Activated CD4-positive, alpha-beta T cell treated with anti-CD3 and anti-CD28 coated beads, Interleukin-2, amount 50 U/mL, for 4 hours (primary cell): ENCODE results near the gene UCP3.

Experiments used
- DNase-seq, 2 experiments: peaks; one replicate each; pipeline ENCODE4 v3.0.0-alpha.2; 2020

The UCP3 gene, protein sequence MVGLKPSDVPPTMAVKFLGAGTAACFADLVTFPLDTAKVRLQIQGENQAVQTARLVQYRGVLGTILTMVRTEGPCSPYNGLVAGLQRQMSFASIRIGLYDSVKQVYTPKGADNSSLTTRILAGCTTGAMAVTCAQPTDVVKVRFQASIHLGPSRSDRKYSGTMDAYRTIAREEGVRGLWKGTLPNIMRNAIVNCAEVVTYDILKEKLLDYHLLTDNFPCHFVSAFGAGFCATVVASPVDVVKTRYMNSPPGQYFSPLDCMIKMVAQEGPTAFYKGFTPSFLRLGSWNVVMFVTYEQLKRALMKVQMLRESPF

DNA sequence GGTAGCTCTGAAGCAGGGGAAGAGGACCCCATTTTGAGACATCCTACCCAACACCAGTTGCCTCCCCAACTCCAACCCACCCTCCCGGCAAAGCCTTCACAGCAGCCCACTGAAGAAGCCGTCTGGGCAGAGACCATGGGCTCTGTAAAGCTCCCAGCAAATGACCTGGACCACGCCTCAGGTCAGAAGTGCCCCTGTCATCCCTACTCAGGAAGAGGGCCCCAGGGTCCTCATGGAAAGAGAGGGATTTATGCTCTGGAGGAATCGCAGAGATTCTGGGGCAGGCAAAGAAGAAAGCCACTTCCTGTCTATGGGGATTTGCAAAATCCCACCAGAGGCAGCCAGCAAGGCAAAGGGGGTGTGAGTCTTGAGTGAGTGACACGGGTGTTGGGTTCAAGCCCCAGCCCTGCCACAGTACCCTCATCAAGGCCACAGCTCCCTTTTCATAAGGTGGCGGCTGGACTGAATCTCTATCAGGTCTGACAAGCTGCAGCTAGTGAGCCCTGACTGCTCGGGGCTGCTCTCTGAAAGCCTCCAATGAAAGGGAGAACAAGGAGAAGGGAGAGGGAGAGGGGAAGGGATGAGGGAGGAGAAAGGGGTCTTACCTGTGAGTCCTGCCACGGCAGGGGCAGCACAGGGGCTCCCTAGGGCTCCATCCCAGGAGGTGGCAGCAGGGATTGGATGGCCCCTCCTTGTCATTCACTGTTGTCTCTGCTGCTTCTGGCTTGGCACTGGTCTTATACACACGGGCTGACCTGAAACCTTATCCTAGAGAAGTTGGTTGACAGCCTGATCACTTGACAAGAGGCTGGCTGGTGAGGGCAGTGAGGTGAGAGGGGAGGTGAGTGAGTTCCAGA is at the start of gene UCP3:
UCP3 (minus strand) TSS at position 713 of the 857 bp plus-strand sequence. CDS start 2,043 bp downstream, outside the sequence.
- no peak for DNase-seq

DNA sequence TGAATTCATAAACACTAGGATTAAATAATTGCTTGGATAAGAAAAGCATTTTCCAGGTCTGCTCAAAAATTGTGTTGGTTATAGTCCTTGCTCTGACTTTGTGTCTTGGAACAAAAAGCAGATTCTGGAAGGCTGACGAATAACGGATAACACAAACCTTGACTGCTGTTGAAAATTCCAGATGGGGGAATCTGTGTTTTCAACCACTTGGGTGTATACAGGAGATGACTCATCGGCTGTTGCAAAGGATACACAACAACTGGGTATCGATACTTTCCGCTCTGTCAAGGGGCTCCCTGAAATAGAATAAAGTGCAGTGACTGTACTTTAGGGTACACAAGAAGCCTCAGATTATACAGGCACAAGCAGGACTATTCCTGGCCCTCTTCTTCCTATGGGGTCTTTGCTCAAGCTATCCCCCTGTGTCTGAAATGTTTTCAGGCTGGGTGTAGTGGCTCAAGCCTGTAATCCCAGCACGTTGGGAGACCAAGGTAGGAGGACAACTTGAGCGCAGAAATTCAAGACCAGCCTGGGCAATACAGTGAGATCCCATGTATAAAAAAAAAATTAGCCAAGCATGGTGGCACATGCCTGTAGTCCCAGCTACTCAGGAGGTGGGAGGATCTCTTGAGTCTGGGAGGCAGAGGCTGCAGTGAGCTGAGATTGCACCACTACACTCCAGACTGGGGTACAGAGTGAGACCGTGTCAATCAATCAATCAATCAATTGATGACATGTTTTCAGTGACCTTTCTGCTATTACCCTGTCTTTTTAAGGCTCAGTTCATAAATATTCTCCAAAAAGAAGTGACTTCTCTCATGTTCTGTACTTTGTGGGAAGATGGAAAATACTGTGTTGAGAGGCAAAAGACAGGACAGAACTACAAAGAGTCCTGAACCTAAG is 48.6 kb upstream of the UCP3 start:
- DNase-seq = no peak

DNA sequence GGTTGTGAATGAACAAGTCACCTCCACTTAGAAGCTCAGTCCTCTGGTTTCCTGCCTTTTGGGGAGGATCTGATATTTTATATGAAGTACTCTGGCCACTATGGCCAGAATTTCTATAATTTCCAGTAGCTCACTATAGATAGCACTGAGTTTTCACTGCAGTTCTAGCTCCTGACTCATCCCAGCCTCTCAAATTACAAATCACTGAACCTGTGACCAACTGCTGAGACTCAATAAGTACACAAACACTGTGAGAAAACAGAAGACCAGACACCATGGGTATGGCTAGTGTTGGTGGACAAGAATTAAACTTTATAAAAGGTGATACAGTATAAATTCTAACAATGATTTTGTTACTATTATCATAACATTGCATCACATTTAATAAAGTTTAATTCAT is 47.1 kb upstream of the UCP3 start:
- no peak for DNase-seq

DNA sequence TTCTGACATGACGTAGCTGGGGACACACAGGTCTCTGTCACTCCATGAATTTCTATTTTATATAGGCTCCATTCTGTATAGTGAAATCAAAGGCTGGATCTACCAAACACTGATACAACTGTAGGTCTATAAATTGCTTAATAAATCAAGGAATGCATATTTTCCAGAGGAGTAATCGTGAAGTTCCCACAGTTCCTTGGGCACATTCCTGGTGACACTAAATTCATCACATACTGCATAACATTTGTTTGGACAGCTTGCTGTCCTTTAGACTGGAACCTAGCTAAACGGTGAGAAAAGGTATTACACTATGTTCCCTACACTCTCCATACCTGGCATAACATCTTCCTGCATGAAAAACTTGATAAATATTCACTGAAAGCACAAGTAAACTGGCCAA is 41.6 kb upstream of the UCP3 start:
- no peak for DNase-seq

DNA sequence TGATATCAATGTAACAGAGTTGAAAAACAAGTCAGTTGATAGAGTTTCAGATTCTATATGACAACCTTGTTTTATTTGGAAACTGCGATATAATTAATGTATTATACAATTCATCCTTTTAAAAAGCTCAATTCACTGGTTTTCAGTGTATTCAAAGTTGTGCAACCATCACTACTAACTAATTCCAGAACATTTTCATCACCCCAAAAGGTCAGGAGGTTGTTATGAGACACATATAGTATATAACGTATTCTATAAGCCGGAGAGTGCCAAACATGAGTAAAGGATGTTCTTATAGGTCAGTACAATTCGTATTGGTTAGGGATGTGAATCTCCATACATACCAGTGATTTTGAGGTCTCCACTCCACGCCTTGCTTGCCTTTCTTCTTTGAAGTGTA is 40.1 kb upstream of the UCP3 start:
- no peak for DNase-seq

DNA sequence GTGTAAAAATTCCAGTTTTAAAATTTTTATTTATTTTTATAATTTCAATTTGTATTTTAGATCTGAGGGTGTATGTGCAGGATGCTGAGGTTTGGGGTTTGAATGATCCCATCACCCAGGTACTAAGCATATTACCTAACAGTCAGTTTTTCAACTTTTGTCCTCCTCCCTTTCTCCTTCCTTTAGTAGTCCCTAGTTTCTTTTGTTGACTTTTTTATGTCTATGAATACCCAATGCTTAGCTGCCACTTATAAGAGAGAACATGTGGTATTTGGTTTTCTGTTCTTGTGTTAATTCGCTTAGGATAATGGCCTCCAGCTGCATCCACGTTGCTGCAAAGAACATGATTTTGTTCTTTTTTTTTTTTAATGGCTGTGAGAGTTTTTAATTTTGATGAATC is 35.7 kb upstream of the UCP3 start:
- no peak for DNase-seq

DNA sequence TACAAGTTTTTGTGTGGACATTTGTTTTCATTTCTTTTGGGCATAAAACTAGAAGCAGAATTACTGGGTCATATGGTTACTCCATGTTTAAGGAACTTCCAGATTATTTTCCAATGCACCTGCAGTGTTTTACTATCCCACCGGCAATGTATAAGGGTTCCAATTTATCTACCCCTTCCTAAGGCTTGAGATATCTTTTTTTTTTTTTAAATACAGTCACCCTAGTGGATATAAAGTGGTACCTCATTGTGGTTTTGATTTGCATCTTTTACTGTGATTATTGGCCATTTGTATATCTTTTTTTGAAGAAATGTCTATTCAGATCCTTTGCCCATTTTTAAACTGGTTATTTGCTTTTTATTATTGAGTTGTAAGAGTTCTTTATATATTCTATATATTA is 34.6 kb upstream of the UCP3 start:
- no peak for DNase-seq

DNA sequence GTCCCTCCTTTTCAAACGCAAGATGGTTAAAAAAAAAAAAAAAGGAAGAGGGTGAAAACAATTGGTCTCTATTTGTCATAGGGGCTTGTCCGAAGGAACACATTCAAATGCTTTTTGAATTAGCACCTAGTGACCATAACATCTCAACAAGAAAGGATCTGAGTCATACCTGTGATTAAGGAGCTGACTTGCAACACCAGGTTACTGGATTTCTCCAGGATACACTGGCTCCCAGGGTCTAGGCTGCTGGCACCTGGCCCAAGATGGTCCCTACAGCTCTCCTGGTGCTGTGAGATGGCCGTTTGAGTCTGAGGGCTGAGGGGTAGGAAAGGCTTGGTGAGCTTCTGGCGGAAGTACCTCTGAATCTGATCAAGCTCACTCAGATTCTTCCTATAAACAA is 28.4 kb upstream of the UCP3 start:
- DNase-seq = no peak

DNA sequence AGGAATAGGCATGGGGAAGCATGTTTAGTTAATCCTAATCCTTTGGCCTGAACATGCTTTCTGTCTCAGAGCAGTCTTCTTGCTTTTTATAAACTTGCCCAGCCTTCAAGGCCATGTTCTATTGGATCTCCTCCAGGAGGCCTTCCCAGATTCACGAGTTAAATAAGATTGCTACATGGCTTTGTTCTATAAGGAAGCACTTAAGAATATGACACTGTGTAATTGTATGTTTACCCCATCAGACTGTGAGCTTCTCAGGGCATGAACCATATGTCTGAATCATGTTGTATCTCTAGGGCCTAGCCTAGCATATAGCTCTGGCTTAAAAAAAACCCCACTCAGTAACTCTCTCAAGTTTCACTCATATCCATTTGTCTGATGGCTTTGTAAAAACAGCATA is 26.4 kb upstream of the UCP3 start:
- DNase-seq = no peak

DNA sequence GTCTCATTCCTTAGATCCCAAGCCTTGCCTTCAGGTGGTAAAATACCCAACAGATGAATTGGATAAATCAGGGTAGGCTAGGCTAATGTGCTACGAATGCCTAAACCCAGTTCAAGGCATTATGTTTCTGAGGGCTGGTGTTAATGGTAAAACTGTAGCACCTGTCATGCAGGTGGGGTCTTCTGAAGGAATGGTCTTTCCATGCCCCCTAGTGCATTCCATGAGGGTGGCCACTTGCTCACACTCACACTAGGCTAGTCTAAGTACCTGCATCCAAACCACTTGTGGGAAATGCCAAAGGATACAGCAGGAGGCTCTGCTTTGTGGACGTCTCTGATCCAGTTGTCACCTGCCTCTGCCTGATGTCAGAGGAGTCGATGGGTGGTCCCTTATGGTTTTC is 24.2 kb upstream of the UCP3 start:
- no peak for DNase-seq

DNA sequence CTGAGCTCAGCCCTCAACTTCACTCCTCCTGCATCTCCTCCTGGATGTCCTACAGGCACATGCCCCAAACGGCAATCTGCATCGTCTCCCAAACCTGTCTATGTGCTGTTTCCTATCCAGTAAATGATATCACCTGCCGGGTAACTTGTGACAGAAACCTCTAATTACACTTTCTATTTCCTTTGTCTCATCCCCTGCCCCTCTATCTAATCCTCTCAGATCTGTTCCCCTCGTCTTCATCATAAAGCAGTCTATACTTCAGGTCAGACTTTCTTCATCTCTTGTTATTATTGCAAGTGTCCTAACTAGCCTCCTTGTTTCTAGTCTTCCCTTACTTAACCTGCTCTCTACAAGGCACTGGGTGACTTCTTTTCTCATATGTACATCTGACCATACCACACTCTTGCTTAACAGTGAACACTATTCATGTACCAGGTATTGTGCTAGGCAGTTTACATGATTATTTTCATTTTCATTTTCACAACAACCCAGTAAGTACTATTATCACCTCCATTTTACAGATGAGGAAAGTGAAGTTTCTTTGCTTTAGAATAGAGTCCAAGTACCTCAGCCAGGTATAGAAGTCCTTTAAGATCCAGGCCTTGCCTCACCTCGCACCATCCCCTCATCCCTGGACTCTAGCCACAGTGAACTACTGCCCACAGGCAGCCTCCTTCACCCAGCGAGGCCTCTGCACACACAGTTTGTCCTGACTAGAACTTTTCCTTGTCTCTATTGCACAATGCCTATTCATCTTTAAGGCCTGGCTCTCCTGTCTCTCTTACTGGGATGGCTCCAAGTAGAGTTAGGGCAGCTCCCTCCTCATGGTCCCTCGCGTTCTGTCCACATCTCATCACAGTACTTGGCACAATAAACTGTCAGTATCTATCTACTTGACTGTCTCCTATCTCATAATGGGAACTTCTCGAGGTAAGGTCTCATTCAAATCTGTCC is 22.1 kb upstream of the UCP3 start:
- no peak for DNase-seq

DNA sequence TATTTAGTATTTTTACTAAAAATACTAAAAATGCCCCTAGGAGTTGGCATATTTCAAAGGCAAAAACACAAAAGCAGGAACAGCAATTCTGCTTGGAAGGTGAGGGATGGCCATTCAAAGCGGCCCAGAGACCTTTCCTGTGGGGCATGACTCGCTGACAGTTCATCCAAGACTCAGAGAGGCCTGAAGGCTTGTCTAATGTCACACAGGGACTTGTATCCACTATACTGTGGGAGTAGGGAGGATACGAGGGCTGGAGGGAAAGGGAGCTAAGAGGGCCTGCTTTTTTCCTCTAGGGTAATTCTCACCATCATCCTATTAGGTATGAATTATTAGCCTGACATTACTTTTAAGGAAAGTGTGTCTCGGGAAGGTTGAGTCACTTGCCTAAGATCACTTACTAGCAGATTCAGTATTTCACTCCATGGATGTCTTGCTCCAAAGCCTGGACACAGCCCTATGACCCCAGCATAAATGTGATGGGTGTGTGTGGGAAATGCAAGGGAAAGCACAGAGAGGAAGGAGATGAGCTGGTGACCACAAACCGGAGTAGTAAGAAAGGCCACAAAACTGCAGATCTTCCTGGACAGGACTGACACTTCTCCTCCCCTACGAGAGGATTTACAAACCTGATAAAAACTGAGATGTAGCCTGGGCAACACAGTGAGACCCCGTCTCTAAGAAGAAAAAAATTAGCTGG is 16.7 kb upstream of the UCP3 start:
- no peak for DNase-seq

DNA sequence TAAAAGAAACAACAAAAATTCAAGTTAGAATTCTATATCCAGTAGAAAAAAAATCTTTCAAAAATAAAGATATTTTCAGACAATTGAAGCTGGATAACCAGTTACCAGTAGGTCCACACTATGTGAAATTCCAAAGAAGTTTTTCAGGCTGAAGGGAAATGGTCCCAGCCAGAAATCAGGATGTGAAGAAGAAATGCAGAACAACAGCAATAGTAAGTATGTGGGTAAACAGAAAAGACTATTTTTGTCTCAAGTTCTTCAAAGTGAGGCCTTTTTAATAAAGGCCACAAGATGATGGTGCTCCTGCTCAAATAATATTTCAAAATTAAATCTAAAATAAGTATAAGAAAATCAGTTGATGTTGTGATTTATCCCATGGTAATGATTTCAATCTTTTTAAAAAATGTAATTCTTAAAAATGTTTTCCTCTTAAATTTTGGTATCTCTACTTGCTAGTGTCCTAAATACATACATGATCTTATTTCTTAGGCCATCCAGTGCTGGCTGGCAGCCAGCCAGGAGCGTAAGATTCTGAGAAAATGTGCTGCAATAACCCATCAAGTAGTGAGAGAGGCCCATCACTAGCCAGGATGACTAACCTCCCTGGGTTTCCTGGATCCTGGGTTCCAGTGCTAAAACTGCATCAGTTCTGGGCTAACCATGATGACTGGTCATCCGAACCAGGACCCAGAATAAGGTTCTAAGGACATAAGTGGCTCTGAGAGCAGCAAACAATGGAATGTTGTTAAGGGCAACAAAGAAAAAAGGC is 15.6 kb upstream of the UCP3 start:
- DNase-seq = no peak

DNA sequence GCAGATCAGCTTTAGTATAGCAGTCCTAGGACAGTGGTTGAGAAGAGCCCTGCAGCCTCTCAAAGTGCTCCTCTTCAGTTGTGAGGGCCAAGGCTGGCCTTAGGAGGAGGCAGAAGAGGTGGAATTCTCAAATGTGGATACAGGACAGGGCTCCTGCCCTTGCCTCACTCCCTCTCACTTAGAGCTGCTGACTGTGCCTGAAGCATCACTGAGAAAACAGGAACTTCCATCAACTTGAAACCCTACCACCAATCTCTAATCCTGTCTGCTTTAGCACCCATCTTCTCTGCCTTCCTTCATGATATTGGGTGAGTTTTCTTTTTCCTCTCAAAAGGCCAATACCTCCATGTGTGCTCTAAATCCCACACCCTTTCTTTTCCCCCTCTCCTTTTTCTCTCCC is 14.4 kb upstream of the UCP3 start:
- DNase-seq = no peak

DNA sequence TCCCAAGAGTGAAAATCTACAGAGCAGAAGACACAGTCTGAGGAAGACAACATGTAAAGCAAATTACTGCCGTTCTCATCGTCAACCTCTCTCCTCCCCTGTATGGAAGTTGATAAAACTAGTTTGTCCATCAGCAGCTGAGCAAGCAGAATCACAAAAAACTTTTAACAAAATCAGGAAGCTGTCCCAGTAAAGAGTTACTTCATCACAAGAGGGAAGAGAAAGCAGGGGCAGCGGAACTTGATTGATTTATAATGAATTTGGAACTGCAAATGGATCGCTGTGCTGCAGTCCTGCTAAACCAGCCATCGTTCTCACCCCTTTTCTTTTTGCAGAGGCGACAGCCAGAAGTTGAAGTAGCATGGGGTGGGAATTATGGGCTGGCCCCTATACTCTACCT is 13.7 kb upstream of the UCP3 start:
- DNase-seq = no peak

DNA sequence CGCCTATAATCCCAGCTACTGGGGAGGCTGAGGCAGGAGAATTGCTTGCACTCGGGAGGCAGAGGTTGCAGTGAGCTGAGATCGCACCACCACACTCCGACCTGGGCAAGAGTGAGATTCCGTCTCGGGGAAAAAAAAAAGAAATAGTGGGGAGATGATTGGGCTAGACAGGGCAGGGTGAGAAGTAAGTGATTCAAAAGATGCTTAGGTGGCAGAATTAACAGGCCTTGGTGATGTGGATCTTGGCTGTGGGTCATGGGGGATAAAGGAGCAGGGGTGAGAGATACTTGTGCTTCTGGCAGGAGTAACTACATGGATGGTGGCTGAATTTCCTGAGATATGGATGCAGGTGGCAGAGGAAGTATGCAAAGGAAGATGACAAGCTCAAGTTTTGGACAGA is 13.1 kb upstream of the UCP3 start:
- no peak for DNase-seq

DNA sequence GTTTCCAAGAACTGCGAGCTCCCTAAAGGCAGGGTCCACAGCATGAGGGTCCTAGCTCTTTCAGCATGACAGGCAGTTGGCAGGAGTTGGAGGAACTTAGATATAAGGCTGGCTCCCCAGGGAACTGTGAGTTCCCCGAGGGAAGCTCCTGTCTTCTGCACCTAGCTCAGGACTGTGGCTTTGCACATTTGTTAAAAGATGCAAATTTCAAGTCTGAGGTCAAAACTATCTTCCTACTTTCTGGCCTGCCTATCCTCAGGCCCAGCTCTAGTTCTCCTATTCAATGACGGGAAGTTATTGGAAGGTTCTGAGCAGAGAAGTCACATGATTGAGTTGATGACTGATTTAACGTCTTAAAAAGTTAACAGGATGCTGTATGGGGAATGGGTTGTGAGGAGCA is 11.7 kb upstream of the UCP3 start:
- no peak for DNase-seq

DNA sequence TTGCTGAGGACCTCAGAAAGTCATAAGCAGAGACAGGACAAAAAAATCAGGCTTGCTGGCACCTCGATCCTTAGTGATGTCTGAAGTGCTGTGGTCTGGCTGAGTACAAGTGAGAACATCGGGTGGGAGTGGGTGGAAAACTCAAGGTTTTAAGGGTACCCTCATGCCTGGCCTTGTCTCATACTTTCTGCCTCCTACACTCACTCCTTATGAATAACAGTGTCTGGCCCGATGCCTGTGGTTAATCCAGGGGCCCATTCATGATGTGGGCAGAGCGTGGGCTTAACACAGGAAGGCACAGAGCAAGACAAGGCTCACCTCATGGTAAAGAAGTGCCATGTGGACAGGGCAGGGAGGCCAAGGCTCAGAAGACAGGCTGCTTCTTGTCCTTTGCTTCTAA is 11.0 kb upstream of the UCP3 start:
- peak; percentile 34 to 57 for DNase-seq

DNA sequence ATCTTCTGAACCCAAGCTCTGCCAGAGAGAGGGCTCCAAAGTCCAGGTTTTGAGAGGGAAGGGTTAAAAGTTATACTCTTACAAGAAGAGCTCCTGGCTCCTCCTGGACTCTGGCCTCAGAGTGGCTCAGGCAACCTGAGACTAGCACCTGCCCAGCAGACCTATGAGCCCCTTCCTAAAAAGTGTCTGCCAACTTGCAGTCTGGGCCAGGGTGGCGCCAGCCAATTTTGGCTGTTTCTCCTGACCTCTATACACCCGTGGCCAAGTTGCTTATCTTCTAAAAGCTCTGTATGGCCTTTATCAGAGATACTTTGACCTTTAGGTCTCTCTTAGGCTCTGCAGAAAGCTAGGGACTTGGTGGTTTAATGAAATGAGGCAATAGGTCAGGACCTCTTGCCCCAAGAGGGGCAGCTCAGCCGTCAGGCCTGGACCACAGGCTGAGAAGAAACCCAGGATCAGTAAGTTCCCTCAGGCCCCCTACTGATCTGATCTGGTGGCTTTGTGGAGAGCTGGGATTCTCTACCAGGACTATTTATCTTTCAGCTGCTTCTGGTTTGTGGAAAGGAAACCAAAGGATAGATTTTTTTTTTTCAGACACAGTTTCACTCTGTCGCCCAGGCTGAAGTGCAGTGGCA is 10.3 kb upstream of the UCP3 start:
- DNase-seq = no peak

DNA sequence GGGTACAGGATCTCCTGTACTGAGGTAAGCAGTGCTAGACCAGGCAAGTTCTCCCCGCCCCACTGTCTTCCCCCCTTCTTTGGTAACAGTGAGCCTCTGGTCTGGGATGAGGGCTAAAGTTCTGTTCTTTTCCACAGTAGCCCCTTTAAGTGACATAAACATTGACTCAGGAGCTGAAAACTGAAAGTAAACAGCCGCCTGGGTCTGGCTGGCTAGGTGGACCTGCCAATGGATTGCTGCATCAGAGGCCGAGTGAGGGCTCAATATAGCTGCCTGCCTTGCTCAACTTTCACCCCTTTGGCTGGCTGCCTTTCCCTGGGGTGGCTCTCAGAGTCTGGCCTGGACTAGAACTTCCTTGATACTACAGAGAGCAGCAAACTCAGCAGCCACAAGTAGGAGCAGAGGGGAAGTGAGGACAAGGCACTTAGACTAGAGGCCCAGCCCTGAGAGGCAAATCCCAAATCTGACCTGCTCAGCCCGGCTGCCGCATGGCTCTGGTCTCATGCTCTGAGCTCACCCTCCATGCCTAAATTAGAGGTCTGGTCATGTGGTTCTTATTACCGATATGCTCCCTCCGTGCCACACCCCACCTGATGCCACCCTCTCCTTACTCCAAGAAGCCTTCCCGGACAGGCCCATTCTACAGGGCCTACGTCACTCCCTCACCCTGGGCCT is 9.6 kb upstream of the UCP3 start:
- DNase-seq = no peak
